GM23338 (cell line): Measurements from ENCODE around the gene SYNE3. TPM values are rescaled to one million over a fixed set of nuclear protein-coding genes. Genes with fewer than 3 reads are reported as not detected.
A peak's percentile ranks its signal among the peaks of the same experiment; 100 is the strongest.

Experiments used
- polyA plus RNA-seq: library from polyadenylated mRNA; unstranded; fragments of >200 nt; fragmentation: Nextera tagmentation; extraction: Ambion mirVana; gene quantifications from 2 replicates; pipeline ENCODE4 v1.2.1, GENCODE V29; 2016
- small RNA-seq: library from RNA; depleted of rRNA; stranded (forward); fragments of <200 nt; gene quantifications from one replicate; pipeline ENCODE3, GENCODE V24; 2014; ENCODE audit warnings: low replicate concordance
- total RNA-seq: library from RNA; depleted of rRNA; stranded (reverse); fragments of >200 nt; shearing (Covaris generic); gene quantifications from 2 replicates; pipeline ENCODE4 v1.2.3, GENCODE V29; 2014; rRNA removed

SYNE3 gene
- total and polyA plus RNA-seq, 2 experiments from 2014 or later, result 0.02 to 0.03 TPM

Small RNAs within 50 kb of the gene (small RNA-seq; reads per million reads assigned to genes)
- 1.2 reads per million, percentile 69 among the genes with 10 or more reads in this experiment for gene SCARNA13

Other genes starting within 250 kb of the SYNE3 start
- 5.2 and 5.7 TPM in 2 replicates for gene CLMN, start 196.7 kb downstream of the SYNE3 start, total RNA-seq
- gene CLMN, start 196.7 kb downstream of the SYNE3 start, polyA plus RNA-seq, result 2.8 and 3.2 TPM in 2 replicates
- gene GLRX5, start 18.4 kb upstream of the SYNE3 start, total RNA-seq, result 91.4 and 96.6 TPM in 2 replicates
- 130 and 135 TPM in 2 replicates for gene GLRX5, start 18.4 kb upstream of the SYNE3 start, polyA plus RNA-seq
- 5.5 and 6.1 TPM in 2 replicates for gene TCL1B, start 169.8 kb upstream of the SYNE3 start, total RNA-seq
- gene TCL1B, start 169.8 kb upstream of the SYNE3 start, polyA plus RNA-seq, result 4.7 and 6.0 TPM in 2 replicates
- 5.3 and 8.5 TPM in 2 replicates for gene TCL1A, start 197.5 kb upstream of the SYNE3 start, total RNA-seq
- 3.6 and 4.3 TPM in 2 replicates for gene TCL1A, start 197.5 kb upstream of the SYNE3 start, polyA plus RNA-seq